A549 (cell line): ENCODE measurements around the gene SLC35D2. TPM values are rescaled to one million over a fixed set of nuclear protein-coding genes. Genes with fewer than 3 reads are reported as not detected.
A peak's percentile ranks its signal among the peaks of the same experiment; 100 is the strongest.

Source experiments
- ATAC-seq, 2 experiments: fragments of 200-7000 bp in 1 of 2; fragments of >200 bp in 1 of 2; cut with Nextera tagmentation in 1 of 2; cut with Tn5 transposase in 1 of 2; 3 replicates each; pipeline versions ENCODE4 v1.8.0 to v1.9.1; 2018 to 2020; ENCODE audit warnings: mild to moderate bottlenecking in 1 of 2, moderate library complexity in 1 of 2
- CTCF ChIA-PET: fragments of 300-600 bp; sonication (Branson Sonifier 250); formaldehyde crosslinking; extraction: SDS; loops from one replicate; lab custom pipeline; 2021; ENCODE audit warnings: antibody characterized with exemption, inconsistent platforms; lab: Yijun Ruan, JAX
- POLR2A ChIA-PET: fragments of 350-600 bp; formaldehyde crosslinking; extraction: SDS; loops from one replicate; lab custom pipeline; 2021; ENCODE audit warnings: antibody characterized with exemption, inconsistent platforms; lab: Yijun Ruan, JAX
- DNase-seq, 2 experiments: peaks; one replicate each; pipeline versions ENCODE4 v3.0.0 to v3.0.0-alpha.2; 2011 to 2016; ENCODE audit warnings: low read depth in 1 of 2, low spot score in 1 of 2
- FAIRE-seq: peaks from 2 replicates; lab custom pipeline; 2011; peaks lifted over from hg19 to GRCh38; lab: Jason Lieb, UNC
- H3K27ac ChIP-seq, 2 experiments: fragments of >200 bp; sonication (Bioruptor Twin); formaldehyde crosslinking; 3 replicates each; pipeline ENCODE4 v1.5.1; 2016 to 2017
- H3K4me1 ChIP-seq: fragments of >200 bp; sonication (Bioruptor Twin); formaldehyde crosslinking; 3 replicates; pipeline ENCODE4 v1.6.1; 2016
- H3K4me2 ChIP-seq: fragments of >200 bp; sonication (Bioruptor Twin); formaldehyde crosslinking; 3 replicates; pipeline ENCODE4 v1.6.1; 2016
- H3K4me3 ChIP-seq: fragments of >200 bp; sonication (Bioruptor Twin); formaldehyde crosslinking; 3 replicates; pipeline ENCODE4 v1.5.1; 2016
- H3K9me3 ChIP-seq: fragments of >200 bp; sonication (Bioruptor Twin); formaldehyde crosslinking; 3 replicates; pipeline ENCODE4 v1.6.1; 2016
- CBX8 ChIP-seq: fragments of 200-600 bp; sonication (generic); IDR thresholded peaks from 2 replicates; pipeline ENCODE4 v1.6.1; 2016
- CHD2 ChIP-seq: fragments of 150-350 bp; IDR thresholded peaks from 2 replicates; pipeline ENCODE4 v1.6.1; 2014; ENCODE audit warnings: low read length; ENCODE audit not compliant: partially characterized antibody
- CHD4 ChIP-seq: fragments of 200-600 bp; sonication (generic); IDR thresholded peaks from 2 replicates; pipeline ENCODE4 v1.6.1; 2016; ENCODE audit warnings: antibody characterized with exemption, mild to moderate bottlenecking, borderline replicate concordance
- EP300 ChIP-seq, 2 experiments: fragments of >200 bp; sonication (Bioruptor Twin); formaldehyde crosslinking; IDR thresholded peaks; 2 replicates in 1 of 2; 3 replicates in 1 of 2; pipeline ENCODE4 v1.6.1; 2016 to 2017
- FOSL2 ChIP-seq, 2 experiments: fragments of 450-650 bp in 1 of 2; fragments of >200 bp in 1 of 2; sonication (Bioruptor Twin) in 1 of 2; formaldehyde crosslinking; IDR thresholded peaks; 2 replicates each; pipeline versions ENCODE4 v1.5.0 to v1.6.1; 2016 to 2020; ENCODE audit warnings: mild to moderate bottlenecking in 1 of 2, moderate library complexity in 1 of 2
- HEYL ChIP-seq: fragments of 250-450 bp; sonication (Bioruptor Pico); IDR thresholded peaks from 2 replicates; pipeline ENCODE4 v1.8.0; 2021; ENCODE audit warnings: mild to moderate bottlenecking, moderate library complexity
- HOXA7 ChIP-seq: fragments of 250-450 bp; sonication (Bioruptor Pico); IDR thresholded peaks from 2 replicates; pipeline ENCODE4 v1.5.0; 2020; ENCODE audit warnings: mild to moderate bottlenecking, moderate library complexity
- HOXB13 ChIP-seq: fragments of 250-450 bp; sonication (Bioruptor Pico); IDR thresholded peaks from 2 replicates; pipeline ENCODE4 v1.5.0; 2020; ENCODE audit warnings: low read depth, mild to moderate bottlenecking, moderate library complexity
- HOXB5 ChIP-seq: fragments of 250-450 bp; sonication (Bioruptor Pico); IDR thresholded peaks from 2 replicates; pipeline ENCODE4 v1.5.0; 2020; ENCODE audit warnings: mild to moderate bottlenecking, moderate library complexity
- JUN ChIP-seq, 2 experiments: fragments of >200 bp; sonication (Bioruptor Twin); formaldehyde crosslinking; IDR thresholded peaks; 2 replicates in 1 of 2; 3 replicates in 1 of 2; pipeline ENCODE4 v1.6.1; 2016 to 2017
- MAFK ChIP-seq: fragments of 450-650 bp; IDR thresholded peaks from 2 replicates; pipeline ENCODE4 v1.6.1; 2014; ENCODE audit not compliant: partially characterized antibody
- PHF8 ChIP-seq: fragments of 200-600 bp; sonication (generic); IDR thresholded peaks from 2 replicates; pipeline ENCODE4 v1.6.1; 2016; ENCODE audit warnings: low read depth, mild to moderate bottlenecking, antibody characterized with exemption, moderate library complexity, borderline replicate concordance
- POLR2A ChIP-seq: IDR thresholded peaks from 2 replicates; pipeline ENCODE4 v1.6.1; 2012; ENCODE audit warnings: mild to moderate bottlenecking, low read length
- RAD21 ChIP-seq, 2 experiments: fragments of >200 bp in 1 of 2; sonication (Bioruptor Twin) in 1 of 2; formaldehyde crosslinking in 1 of 2; IDR thresholded peaks in 1 of 2; conservative IDR thresholded peaks in 1 of 2; 2 replicates in 1 of 2; 3 replicates in 1 of 2; pipeline ENCODE4 v1.6.1; 2012 to 2018; ENCODE audit warnings: inconsistent platforms in 1 of 2
- RNF2 ChIP-seq: fragments of 200-600 bp; sonication (generic); IDR thresholded peaks from 2 replicates; pipeline ENCODE4 v1.6.1; 2016; ENCODE audit warnings: low read depth, mild to moderate bottlenecking, antibody characterized with exemption, moderate library complexity, borderline replicate concordance
- SREBF2 ChIP-seq: fragments of 450-650 bp; IDR thresholded peaks from 2 replicates; pipeline ENCODE4 v1.6.1; 2014; ENCODE audit warnings: mild to moderate bottlenecking, moderate library complexity
- WGBS: methylation state at CpG from one replicate; pipeline ENCODE4 v1.1.6; 2017; ENCODE audit errors: missing lambda C conversion rate; 5-methylcytosine and 5-hydroxymethylcytosine counted together
- polyA plus RNA-seq, 4 experiments: library from polyadenylated mRNA; depleted of rRNA in 3 of 4; stranded (reverse); fragments of >200 nt; fragmentation: RNase III in 1 of 4; extraction: RNeasy Plus Mini Kit Qiagen cat#74134 plus additional on column Dnase treatment in 1 of 4; gene quantifications; 2 replicates in 3 of 4; 3 replicates in 1 of 4; pipeline ENCODE4 v1.2.3, GENCODE V29; 2011 to 2017
- TF ChIP-seq, protein P1 (sequence below): fragments of 150-350 bp; IDR thresholded peaks from 2 replicates; pipeline ENCODE4 v1.6.1; 2014; ENCODE audit warnings: low read depth, mild to moderate bottlenecking, low read length
- TF ChIP-seq, protein P2 (sequence below): fragments of >200 bp; sonication (Bioruptor Twin); formaldehyde crosslinking; IDR thresholded peaks from 2 replicates; pipeline ENCODE4 v1.6.1; 2016
- TF ChIP-seq, protein P3 (sequence below): IDR thresholded peaks from 2 replicates; pipeline ENCODE4 v1.6.1; 2012; ENCODE audit warnings: low read depth, borderline replicate concordance
- TF ChIP-seq, protein P4 (sequence below): IDR thresholded peaks from 2 replicates; pipeline ENCODE4 v1.6.1; 2012
- TF ChIP-seq, protein P5 (sequence below): fragments of 450-650 bp; IDR thresholded peaks from 2 replicates; pipeline ENCODE4 v1.6.1; 2014; ENCODE audit warnings: antibody characterized with exemption
- TF ChIP-seq, protein P6 (sequence below): fragments of >200 bp; sonication (Bioruptor Twin); formaldehyde crosslinking; IDR thresholded peaks from 3 replicates; pipeline ENCODE4 v1.6.1; 2016
- TF ChIP-seq, protein P7 (sequence below): IDR thresholded peaks from 2 replicates; pipeline ENCODE4 v1.6.1; 2012

Gene SLC35D2
- polyA plus RNA-seq, 2 of the 4 experiments (the other 2 are of a cell fraction): 13.8 to 29.8 TPM

DNA sequence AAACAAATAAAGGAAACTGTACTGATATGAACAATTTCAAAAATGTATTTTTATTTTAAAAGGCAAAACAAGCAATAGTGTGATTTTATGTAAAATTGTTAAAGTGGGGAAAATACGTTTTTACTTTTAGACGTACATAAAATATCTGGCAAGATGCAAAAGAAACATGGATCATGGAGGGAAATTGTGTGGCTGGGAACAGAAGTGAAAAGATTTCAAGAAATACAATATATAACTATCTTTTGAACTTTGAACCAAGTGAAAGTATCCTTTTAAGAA lies 36.1 kb upstream of the SLC35D2 start:
- ChIA-PET CTCF (interaction anchor here (0.6 kb wide), 1 partner anchor 24 kb away, joined by 3 read pairs; no protein-coding TSS in a partner anchor), POLR2A (interaction anchor here (1.0 to 1.7 kb wide), 4 partner anchors 30 to 193 kb away, joined by 3 to 11 read pairs (median 7); partner anchors contain the start of gene HABP4)
- ATAC-seq: no peak
- Histone ChIP-seq H3K4me1 (peaks cover 25% of the 10 kb centered on the region), H3K4me2 (peak overlapping the region; percentile 75), H3K9me3 (no peaks in the 10 kb centered on the region), H3K27ac (peak overlapping the region; percentile 95 to 99), H3K4me3 (peak overlapping the region; percentile 90)
- DNase-seq: no peak
- no peak for TF ChIP-seq PHF8
- TF ChIP-seq, protein P1, sequence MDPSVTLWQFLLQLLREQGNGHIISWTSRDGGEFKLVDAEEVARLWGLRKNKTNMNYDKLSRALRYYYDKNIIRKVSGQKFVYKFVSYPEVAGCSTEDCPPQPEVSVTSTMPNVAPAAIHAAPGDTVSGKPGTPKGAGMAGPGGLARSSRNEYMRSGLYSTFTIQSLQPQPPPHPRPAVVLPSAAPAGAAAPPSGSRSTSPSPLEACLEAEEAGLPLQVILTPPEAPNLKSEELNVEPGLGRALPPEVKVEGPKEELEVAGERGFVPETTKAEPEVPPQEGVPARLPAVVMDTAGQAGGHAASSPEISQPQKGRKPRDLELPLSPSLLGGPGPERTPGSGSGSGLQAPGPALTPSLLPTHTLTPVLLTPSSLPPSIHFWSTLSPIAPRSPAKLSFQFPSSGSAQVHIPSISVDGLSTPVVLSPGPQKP: no peak
- TF ChIP-seq SREBF2: no peak
- no peak for TF ChIP-seq CHD2
- no peak for TF ChIP-seq HEYL (CRISPR knock-in tag)
- no peak for TF ChIP-seq CBX8
- TF ChIP-seq HOXB13 (CRISPR knock-in tag): no peak
- TF ChIP-seq, protein P2, sequence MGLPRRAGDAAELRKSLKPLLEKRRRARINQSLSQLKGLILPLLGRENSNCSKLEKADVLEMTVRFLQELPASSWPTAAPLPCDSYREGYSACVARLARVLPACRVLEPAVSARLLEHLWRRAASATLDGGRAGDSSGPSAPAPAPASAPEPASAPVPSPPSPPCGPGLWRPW: no peak
- no peak for TF ChIP-seq FOSL2 (IDR thresholded peaks at IDR 0.05)
- TF ChIP-seq FOSL2 (CRISPR knock-in tag; IDR thresholded peaks at IDR 0.05): no peak
- TF ChIP-seq HOXA7: no peak
- TF ChIP-seq, protein P3, sequence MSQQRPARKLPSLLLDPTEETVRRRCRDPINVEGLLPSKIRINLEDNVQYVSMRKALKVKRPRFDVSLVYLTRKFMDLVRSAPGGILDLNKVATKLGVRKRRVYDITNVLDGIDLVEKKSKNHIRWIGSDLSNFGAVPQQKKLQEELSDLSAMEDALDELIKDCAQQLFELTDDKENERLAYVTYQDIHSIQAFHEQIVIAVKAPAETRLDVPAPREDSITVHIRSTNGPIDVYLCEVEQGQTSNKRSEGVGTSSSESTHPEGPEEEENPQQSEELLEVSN: no peak
- TF ChIP-seq, protein P4, sequence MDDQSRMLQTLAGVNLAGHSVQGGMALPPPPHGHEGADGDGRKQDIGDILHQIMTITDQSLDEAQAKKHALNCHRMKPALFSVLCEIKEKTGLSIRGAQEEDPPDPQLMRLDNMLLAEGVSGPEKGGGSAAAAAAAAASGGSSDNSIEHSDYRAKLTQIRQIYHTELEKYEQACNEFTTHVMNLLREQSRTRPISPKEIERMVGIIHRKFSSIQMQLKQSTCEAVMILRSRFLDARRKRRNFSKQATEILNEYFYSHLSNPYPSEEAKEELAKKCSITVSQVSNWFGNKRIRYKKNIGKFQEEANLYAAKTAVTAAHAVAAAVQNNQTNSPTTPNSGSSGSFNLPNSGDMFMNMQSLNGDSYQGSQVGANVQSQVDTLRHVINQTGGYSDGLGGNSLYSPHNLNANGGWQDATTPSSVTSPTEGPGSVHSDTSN: no peak
- TF ChIP-seq, protein P5, sequence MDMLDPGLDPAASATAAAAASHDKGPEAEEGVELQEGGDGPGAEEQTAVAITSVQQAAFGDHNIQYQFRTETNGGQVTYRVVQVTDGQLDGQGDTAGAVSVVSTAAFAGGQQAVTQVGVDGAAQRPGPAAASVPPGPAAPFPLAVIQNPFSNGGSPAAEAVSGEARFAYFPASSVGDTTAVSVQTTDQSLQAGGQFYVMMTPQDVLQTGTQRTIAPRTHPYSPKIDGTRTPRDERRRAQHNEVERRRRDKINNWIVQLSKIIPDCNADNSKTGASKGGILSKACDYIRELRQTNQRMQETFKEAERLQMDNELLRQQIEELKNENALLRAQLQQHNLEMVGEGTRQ: no peak
- TF ChIP-seq RNF2: no peak
- TF ChIP-seq EP300 (IDR thresholded peaks at IDR 0.05): no peak
- 7% methylated on average over 2 of the region's 2 CpGs for WGBS
- no peak for FAIRE-seq

DNA sequence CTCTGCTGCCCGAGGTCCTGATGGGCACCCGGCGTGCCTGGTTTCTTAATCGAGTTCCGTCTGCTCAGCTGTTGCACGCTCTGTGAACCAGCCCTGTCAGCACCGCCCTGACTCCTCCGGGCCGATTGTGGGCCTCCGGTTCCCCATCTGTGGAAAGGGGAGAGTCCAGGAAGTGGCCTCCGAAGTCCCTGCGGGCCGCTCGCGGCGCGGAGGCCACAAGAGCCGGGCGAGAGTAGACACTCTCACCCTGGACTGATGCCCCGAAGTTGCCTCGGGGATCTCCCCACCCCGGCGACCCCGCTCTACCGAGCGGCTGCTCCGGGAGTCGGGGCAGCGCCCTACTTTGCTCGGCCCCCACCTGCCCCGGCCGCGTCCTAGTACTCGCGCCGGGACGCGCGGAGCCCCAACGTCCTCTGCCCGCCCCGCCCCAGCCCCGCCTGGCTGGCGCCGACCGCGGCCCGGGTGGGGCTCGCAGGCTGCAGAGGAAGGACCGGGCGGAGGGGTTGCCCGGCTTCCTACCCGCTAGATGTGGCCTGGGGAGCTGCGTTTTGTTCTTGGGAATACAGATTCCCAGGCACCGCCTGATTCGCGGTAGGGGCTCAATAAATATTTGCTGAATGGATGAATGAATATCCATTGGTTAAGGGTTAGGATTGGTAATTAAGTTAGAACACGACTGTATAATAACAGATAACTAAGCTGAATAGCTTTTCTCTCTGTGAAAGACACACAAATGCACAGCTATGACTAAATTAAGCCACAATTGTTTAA lies 35.6 kb upstream of the SLC35D2 start:
- CTCF ChIA-PET: interaction anchor here (0.6 kb wide), 1 partner anchor 25 kb away, joined by 3 read pairs; no protein-coding TSS in a partner anchor
- POLR2A ChIA-PET: interaction anchor here (1.0 to 1.7 kb wide), 4 partner anchors 31 to 193 kb away, joined by 3 to 11 read pairs (median 7); partner anchors contain the start of gene HABP4
- FAIRE-seq (no peak), ATAC-seq (peak; percentile 67 to 69), DNase-seq (peak; percentile 58 to 80)
- under 1% methylated on average over 7 of the region's 58 CpGs for WGBS
- H3K4me1 ChIP-seq: peaks cover 25% of the 10 kb centered on the region
- H3K9me3 ChIP-seq: no peaks in the 10 kb centered on the region
- peak overlapping the region; percentile 95 to 99 for H3K27ac ChIP-seq
- peak overlapping the region; percentile 90 for H3K4me3 ChIP-seq
- peak overlapping the region; percentile 75 for H3K4me2 ChIP-seq
- peak; percentile 37; the same call in 1 of the 2 replicates for TF ChIP-seq PHF8
- TF ChIP-seq, protein P4: 0 out of 2 replicates have a peak, but pooled peaks have one; percentile 45
- TF ChIP-seq, protein P6, sequence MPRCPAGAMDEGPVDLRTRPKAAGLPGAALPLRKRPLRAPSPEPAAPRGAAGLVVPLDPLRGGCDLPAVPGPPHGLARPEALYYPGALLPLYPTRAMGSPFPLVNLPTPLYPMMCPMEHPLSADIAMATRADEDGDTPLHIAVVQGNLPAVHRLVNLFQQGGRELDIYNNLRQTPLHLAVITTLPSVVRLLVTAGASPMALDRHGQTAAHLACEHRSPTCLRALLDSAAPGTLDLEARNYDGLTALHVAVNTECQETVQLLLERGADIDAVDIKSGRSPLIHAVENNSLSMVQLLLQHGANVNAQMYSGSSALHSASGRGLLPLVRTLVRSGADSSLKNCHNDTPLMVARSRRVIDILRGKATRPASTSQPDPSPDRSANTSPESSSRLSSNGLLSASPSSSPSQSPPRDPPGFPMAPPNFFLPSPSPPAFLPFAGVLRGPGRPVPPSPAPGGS: peak; percentile 23; the same call in 1 of the 3 replicates
- TF ChIP-seq, protein P7, sequence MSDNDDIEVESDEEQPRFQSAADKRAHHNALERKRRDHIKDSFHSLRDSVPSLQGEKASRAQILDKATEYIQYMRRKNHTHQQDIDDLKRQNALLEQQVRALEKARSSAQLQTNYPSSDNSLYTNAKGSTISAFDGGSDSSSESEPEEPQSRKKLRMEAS: peak; percentile 17
- peak in 1 of 2 experiments; percentile 81; a peak in 3 of 5 replicates for TF ChIP-seq JUN (IDR thresholded peaks at IDR 0.05)
- TF ChIP-seq HOXB5: no peak
- TF ChIP-seq RNF2: no peak
- TF ChIP-seq RAD21 (conservative IDR thresholded peaks at IDR 0.05 in 1 of 2, IDR thresholded peaks at IDR 0.05 in 1 of 2): peak; percentile 7 to 31; a peak in 1 of 5 replicates
- no peak for TF ChIP-seq CHD4
- TF ChIP-seq MAFK: no peak
- peak; percentile 30 for TF ChIP-seq POLR2A
